ENCODE measurements around the gene PASK. TPM values are rescaled to one million over a fixed set of nuclear protein-coding genes. Genes with fewer than 3 reads are reported as not detected.
A peak's percentile ranks its signal among the peaks of the same experiment; 100 is the strongest.

The PASK gene
- total and polyA plus RNA-seq, 2 of the 4 experiments (the other 2 are of a cell fraction), result 4.1 TPM

DNA sequence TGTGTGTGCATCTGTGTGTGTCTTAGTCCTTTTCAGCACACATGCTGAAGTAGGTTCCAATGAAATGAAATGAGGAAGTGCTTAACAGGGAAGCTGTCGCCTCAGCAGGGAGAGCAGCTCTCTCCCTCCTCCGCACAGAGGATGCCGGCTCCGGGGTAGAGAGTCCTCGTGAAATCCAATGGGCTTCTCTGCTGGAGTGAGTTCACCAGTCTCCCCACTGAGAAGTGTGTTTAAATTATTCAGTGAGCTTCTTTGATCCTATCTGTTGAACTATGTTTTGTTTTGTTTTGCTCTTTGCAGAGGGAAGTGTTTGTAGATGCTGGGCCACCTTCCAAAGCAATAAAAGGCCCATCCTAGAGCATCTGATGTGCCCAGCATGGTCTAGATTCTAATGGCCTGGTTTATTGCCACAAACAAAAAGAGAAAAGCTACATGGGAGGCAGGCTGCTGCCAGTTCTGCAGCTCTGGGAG, 7.7 kb upstream of the PASK start:
- Histone ChIP-seq H3K9me3 (ENCODE audit: control insufficient read depth, insufficient read depth, low read length) (no peaks in the 10 kb centered on the region), H3K23ac (ENCODE audit: low read depth, low read length) (peak overlapping the region; percentile 37; the same call in 1 of the 2 replicates), H3K4me3 (ENCODE audit: insufficient read depth, low read depth, low read length) (no peak overlapping the region), H2AK5ac (ENCODE audit: low read depth, low read length) (peak overlapping the region; percentile 43; the same call in 1 of the 2 replicates), H3K27ac (ENCODE audit: insufficient read depth, low read length) (no peak overlapping the region), H3K14ac (replicated peaks; ENCODE audit: low read depth, low read length) (no peak overlapping the region), H3K9me1 (ENCODE audit: insufficient read depth, low read length) (peaks cover 18% of the 10 kb centered on the region), H4K8ac (ENCODE audit: low read depth in 2 of 2, low read length in 2 of 2) (no peak overlapping the region), H2BK5ac (ENCODE audit: low read depth, low read length, poor library complexity, severe bottlenecking) (no peak overlapping the region), H3K4me1 (ENCODE audit: control insufficient read depth, insufficient read depth, low read length) (peaks cover 5% of the 10 kb centered on the region), H3K36me3 (ENCODE audit: control insufficient read depth, insufficient read depth, low read length) (peaks cover 30% of the 10 kb centered on the region), H2BK120ac (ENCODE audit: low read depth, low read length) (no peak overlapping the region), H2BK20ac (ENCODE audit: low read depth, low read length) (no peak overlapping the region), H3K4ac (ENCODE audit: low read depth, low read length) (peak overlapping the region; percentile 19; the same call in 1 of the 2 replicates), H3K9ac (ENCODE audit: low read depth, low read length) (no peak overlapping the region), H3K18ac (ENCODE audit: low read depth, low read length) (no peak overlapping the region), H3K27me3 (ENCODE audit: control insufficient read depth, insufficient read depth, low read length) (no peaks in the 10 kb centered on the region), H2AFZ (replicated peaks; ENCODE audit: low read length, poor library complexity) (no peak overlapping the region), H2AK9ac (replicated peaks; ENCODE audit: low read depth, low read length, poor library complexity) (no peak overlapping the region), H3K79me1 (ENCODE audit: low read depth in 1 of 2, low read length in 2 of 2) (peaks cover 8 to 42% of the 10 kb centered on the region in 2 experiments), H4K91ac (ENCODE audit: insufficient read depth, low read depth, low read length) (no peak overlapping the region), H2BK15ac (ENCODE audit: low read depth, low read length) (no peak overlapping the region), H3K56ac (ENCODE audit: extremely low read depth, insufficient read depth, low read length) (no peak overlapping the region), H4K5ac (ENCODE audit: low read depth, low read length) (no peak overlapping the region), H3K4me2 (ENCODE audit: low read depth, low read length) (no peak overlapping the region), H4K20me1 (ENCODE audit: insufficient read depth, low read length) (peaks cover 17% of the 10 kb centered on the region)
- ChIA-PET CTCF (no interaction called here), POLR2A (ENCODE audit: unreplicated experiment) (no interaction called here)
- no peak for ATAC-seq (ENCODE audit: low read depth)
- dilution Hi-C loops (cut with HindIII; ENCODE audit: low sequenced_read_pairs, unreplicated experiment) (no loop called here), in situ Hi-C loops (cut with MboI; ENCODE audit: low sequenced_read_pairs) (no loop called here), intact Hi-C loops (cut with micrococcal nuclease) (no loop called here)
- no peak for DNase-seq
- WGBS, 2 experiments (ENCODE audit: extremely low coverage in 2 of 2, insufficient read length in 1 of 2), result no CpG with 5 or more reads among the region's 5 CpGs
- TF ChIP-seq MAZ (IDR thresholded peaks at IDR 0.05; ENCODE audit: borderline replicate concordance, low read depth, low read length) (no peak), RFX5 (IDR thresholded peaks at IDR 0.05; ENCODE audit: low read depth, low read length) (no peak), MAFK (IDR thresholded peaks at IDR 0.05; ENCODE audit: low read depth, low read length) (no peak), CEBPB (IDR thresholded peaks at IDR 0.05; ENCODE audit: low read depth, low read length) (no peak), FOS (IDR thresholded peaks at IDR 0.05; ENCODE audit: low read depth, low read length) (no peak), NFE2L2 (IDR thresholded peaks at IDR 0.05; ENCODE audit: low read depth, low read length) (no peak), RAD21 (IDR thresholded peaks at IDR 0.05; ENCODE audit: low read length) (no peak), SMC3 (IDR thresholded peaks at IDR 0.05; ENCODE audit: low read depth, low read length) (no peak)
- TF ChIP-seq, protein P1, sequence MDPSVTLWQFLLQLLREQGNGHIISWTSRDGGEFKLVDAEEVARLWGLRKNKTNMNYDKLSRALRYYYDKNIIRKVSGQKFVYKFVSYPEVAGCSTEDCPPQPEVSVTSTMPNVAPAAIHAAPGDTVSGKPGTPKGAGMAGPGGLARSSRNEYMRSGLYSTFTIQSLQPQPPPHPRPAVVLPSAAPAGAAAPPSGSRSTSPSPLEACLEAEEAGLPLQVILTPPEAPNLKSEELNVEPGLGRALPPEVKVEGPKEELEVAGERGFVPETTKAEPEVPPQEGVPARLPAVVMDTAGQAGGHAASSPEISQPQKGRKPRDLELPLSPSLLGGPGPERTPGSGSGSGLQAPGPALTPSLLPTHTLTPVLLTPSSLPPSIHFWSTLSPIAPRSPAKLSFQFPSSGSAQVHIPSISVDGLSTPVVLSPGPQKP (IDR thresholded peaks at IDR 0.05; ENCODE audit: borderline replicate concordance, low read depth, low read length), result no peak
- TF ChIP-seq, protein P2, sequence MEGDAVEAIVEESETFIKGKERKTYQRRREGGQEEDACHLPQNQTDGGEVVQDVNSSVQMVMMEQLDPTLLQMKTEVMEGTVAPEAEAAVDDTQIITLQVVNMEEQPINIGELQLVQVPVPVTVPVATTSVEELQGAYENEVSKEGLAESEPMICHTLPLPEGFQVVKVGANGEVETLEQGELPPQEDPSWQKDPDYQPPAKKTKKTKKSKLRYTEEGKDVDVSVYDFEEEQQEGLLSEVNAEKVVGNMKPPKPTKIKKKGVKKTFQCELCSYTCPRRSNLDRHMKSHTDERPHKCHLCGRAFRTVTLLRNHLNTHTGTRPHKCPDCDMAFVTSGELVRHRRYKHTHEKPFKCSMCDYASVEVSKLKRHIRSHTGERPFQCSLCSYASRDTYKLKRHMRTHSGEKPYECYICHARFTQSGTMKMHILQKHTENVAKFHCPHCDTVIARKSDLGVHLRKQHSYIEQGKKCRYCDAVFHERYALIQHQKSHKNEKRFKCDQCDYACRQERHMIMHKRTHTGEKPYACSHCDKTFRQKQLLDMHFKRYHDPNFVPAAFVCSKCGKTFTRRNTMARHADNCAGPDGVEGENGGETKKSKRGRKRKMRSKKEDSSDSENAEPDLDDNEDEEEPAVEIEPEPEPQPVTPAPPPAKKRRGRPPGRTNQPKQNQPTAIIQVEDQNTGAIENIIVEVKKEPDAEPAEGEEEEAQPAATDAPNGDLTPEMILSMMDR (conservative IDR thresholded peaks at IDR 0.05; ENCODE audit: low read depth, low read length), result no peak
- TF ChIP-seq, protein P3, sequence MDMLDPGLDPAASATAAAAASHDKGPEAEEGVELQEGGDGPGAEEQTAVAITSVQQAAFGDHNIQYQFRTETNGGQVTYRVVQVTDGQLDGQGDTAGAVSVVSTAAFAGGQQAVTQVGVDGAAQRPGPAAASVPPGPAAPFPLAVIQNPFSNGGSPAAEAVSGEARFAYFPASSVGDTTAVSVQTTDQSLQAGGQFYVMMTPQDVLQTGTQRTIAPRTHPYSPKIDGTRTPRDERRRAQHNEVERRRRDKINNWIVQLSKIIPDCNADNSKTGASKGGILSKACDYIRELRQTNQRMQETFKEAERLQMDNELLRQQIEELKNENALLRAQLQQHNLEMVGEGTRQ (IDR thresholded peaks at IDR 0.05; ENCODE audit: low read depth, low read length), result no peak
- BruUV-seq (replicated peaks), result no TSS peak

Data from IMR-90 (cell line).